ENCODE data around the gene QSOX2.

DNA sequence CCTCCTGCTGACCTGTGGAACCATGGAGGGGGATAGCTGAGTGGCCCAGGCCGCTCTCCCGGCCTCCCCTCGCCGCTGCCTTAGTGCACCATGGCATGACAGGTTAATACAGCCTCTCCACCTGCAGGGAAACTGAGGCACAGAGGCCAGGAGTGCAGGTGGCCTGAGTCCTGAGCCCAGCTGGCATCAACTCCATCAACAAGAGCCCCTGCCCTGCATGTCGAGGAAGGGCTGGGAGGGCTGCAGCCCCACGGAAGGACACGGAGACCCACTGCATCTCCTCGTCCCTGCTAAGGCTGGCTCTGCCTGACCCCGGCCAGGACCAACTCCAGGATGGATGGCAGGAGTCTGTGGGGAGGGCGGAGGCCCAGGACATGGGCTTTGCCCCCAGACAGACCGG, 31.1 kb upstream of the QSOX2 start:
- TF ChIP-seq, protein P1, sequence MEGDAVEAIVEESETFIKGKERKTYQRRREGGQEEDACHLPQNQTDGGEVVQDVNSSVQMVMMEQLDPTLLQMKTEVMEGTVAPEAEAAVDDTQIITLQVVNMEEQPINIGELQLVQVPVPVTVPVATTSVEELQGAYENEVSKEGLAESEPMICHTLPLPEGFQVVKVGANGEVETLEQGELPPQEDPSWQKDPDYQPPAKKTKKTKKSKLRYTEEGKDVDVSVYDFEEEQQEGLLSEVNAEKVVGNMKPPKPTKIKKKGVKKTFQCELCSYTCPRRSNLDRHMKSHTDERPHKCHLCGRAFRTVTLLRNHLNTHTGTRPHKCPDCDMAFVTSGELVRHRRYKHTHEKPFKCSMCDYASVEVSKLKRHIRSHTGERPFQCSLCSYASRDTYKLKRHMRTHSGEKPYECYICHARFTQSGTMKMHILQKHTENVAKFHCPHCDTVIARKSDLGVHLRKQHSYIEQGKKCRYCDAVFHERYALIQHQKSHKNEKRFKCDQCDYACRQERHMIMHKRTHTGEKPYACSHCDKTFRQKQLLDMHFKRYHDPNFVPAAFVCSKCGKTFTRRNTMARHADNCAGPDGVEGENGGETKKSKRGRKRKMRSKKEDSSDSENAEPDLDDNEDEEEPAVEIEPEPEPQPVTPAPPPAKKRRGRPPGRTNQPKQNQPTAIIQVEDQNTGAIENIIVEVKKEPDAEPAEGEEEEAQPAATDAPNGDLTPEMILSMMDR (IDR thresholded peaks at IDR 0.05), result no peak
- TF ChIP-seq POLR2A (IDR thresholded peaks at IDR 0.05), result no peak

Data from stomach (tissue), 4 donors.